Renal cortical epithelial cell (primary cell): ENCODE data around the gene DDX55. TPM values are rescaled to one million over a fixed set of nuclear protein-coding genes. Genes with fewer than 3 reads are reported as not detected.
"Not testable (repeated sequence)": the region's sequence is repeated elsewhere in the genome, so short reads cannot be mapped to it uniquely, and the experiment has no call there.

Experiments
- DNase-seq: peaks from one replicate; pipeline ENCODE4 v3.0.0-alpha.2; 2011; ENCODE audit warnings: low read depth
- total RNA-seq: library from RNA; depleted of rRNA; stranded (reverse); fragments of >200 nt; gene quantifications from 2 replicates; pipeline ENCODE4 v1.2.3, GENCODE V29; 2014

Gene DDX55, protein sequence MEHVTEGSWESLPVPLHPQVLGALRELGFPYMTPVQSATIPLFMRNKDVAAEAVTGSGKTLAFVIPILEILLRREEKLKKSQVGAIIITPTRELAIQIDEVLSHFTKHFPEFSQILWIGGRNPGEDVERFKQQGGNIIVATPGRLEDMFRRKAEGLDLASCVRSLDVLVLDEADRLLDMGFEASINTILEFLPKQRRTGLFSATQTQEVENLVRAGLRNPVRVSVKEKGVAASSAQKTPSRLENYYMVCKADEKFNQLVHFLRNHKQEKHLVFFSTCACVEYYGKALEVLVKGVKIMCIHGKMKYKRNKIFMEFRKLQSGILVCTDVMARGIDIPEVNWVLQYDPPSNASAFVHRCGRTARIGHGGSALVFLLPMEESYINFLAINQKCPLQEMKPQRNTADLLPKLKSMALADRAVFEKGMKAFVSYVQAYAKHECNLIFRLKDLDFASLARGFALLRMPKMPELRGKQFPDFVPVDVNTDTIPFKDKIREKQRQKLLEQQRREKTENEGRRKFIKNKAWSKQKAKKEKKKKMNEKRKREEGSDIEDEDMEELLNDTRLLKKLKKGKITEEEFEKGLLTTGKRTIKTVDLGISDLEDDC
- total RNA-seq, result 14.1 and 18.1 TPM in 2 replicates

GRCh38 chr12:123601602-123602489, at the start of gene DDX55:
DDX55 (plus strand) TSS chr12:123602099; CDS start chr12:123602149, 50 bp downstream.
- peak; percentile 48 for DNase-seq

DNA sequence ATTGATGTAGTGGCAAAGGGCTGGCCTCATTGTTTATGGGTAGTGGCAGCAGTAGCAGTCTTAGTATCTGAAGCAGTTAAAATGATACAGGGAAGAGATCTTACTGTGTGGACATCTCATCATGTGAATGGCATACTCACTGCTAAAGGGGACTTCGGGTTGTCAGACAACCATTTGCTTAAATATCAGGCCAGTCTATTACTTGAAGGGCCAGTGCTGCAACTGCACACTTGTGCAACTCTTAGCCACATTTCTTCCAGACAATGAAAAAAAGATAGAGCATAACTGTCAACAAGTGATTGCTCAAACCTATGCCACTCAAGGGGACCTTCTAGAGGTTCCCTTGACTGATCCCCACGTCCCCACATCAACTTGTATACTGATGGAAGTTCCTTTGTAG, 47.8 kb upstream of the DDX55 start:
- DNase-seq, result not testable (repeated sequence)

DNA sequence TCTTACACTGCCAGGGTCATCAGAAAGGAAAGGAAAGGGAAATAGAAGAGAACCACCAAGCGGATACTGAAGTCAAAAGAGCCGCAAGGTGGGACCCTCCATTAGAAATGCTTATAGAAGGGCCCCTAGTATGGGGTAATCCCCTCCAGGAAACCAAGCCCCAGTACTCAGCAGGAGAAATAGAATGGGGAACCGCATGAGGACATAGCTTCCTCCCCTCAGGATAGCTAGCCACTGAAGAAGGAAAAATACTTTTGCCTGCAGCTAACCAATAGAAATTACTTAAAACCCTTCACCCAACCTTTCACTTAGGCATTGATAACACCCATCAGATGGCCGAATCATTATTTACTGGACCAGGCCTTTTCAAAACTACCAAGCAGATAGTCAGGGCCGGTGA, 47.1 kb upstream of the DDX55 start:
- DNase-seq, result not testable (repeated sequence)

- DNase-seq, result not testable (repeated sequence)
Observed at GRCh38 chr12:123558487-123558886, 43.4 kb upstream of the DDX55 start.

GRCh38 chr12:123559468-123559867, 42.4 kb upstream of the DDX55 start:
- DNase-seq, result no peak

- peak; percentile 61 for DNase-seq
Observed at GRCh38 chr12:123571343-123571813, 30.5 kb upstream of the DDX55 start.

DNA sequence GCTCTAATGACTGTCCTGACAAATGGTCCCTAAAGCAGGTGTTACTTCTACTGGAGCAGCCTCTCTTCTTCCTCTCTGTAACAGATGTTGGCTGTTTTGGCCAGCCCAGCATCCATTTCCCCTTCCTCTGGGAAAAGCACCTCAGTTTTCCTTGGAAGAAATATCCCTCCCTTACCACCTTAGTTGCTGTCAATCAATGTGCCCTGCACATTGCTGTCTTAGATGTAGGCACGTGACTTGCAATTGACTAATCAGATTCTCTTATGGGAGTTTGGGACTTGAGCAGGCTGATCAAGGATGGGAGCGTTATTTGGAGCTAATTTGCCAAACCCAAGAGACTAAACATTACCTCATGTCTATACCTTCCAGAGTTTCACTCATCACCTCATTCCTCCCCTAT, 29.5 kb upstream of the DDX55 start:
- no peak for DNase-seq

- no peak for DNase-seq
Observed at GRCh38 chr12:123573870-123574269, 28.0 kb upstream of the DDX55 start.

DNA sequence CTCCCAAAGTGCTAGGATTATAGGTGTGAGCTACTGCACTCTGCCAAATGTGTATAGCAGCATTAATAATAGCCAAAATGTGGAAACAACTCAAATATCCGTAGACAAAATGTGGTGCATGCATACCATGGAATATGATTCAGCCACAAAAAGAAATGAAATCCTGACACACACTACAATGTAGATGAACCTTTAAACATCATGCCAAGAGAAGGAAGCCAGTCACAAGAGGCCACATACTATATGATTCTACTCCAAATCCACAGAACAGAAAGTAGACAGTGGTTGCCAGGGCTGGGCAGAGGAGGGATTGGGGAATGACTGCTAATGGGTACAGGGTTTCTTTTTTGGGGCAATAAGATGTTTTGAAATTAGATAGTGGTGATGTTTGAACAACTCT, 25.3 kb upstream of the DDX55 start:
- no peak for DNase-seq

GRCh38 chr12:123578243-123578642, 23.7 kb upstream of the DDX55 start:
- no peak for DNase-seq

DNA sequence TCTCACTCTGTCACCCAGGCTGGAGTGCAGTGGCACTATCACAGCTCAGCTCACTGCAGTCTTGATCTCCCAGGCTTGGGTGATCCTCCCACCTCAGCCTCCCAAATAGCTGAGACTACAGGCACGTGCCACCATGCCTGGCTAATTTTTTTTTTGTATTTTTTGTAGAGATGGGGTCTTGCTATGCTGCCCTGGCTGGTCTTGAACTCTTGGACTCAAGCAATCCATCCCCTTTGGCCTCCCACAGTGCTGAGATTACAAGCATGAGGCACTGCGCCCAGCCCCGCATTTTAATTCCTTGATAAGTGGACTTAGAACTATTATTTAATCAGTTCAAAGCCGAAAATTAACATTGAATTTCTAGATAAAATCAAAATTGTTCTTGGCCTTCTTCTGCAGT, 23.1 kb upstream of the DDX55 start:
- DNase-seq, result not testable (repeated sequence)

GRCh38 chr12:123580772-123581171, 21.1 kb upstream of the DDX55 start:
- no peak for DNase-seq

DNA sequence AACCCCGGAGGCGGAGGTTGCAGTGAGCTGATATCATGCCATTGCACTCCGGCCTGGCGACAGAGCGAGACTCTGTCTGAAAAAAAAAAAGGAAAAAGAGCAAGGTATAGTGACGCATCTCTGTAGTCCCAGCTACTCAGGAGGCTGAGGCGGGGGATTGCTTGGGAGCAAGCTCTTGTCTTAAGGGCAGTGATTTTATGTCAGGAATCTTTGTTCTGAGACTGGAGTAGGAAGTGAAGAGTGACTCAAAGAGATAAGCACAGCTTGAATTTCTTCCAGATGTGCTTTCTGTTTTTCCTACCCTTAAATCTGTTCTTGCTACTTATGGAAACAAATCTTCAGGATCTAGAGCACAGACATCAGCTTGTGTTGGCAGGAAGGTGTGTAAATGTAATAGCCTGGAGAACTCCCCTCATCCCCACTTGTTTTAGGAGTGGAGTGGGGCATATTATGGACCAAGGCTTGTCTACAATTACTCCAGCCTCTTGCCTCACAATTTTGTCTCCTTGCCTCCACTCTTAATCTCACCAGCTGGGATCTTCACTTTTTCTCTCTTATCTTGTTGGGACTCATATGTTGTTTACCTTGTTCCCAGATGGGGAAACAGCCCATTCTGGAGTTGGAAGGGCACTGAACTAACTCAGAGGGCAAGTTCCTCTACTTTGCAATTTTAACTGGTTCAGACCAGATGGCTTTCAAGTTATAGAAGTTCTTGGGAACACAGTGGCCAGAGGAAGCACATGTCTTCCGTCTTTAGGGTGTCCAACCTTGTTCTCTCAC, 10.0 kb upstream of the DDX55 start:
- no peak for DNase-seq

- peak; percentile 28 for DNase-seq
Observed at GRCh38 chr12:123595729-123596128, 6.2 kb upstream of the DDX55 start.

GRCh38 chr12:123597100-123597499, 4.8 kb upstream of the DDX55 start:
- no peak for DNase-seq

- DNase-seq, result no peak
Observed at GRCh38 chr12:123598522-123598921, 3.4 kb upstream of the DDX55 start.

DNA sequence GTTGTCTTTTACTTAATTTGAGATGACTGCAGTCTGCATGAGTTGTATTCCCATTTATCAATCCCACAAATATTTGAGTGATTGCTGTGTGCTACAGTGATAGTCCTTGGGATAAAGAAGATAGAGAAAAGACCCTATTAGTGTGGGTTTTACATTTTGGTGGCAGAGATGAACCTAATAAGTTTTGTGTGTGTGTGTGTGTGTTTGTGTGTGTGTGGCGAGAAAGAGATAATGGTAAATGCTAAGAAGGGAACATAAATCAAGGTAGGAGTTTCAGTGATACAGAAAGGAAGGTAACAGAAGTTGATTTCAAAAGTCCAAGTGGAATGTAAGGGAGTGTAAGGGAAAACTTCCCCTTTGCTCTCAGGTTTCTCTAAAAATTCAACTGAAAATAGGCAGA, 2.6 kb upstream of the DDX55 start:
- no peak for DNase-seq

DNA sequence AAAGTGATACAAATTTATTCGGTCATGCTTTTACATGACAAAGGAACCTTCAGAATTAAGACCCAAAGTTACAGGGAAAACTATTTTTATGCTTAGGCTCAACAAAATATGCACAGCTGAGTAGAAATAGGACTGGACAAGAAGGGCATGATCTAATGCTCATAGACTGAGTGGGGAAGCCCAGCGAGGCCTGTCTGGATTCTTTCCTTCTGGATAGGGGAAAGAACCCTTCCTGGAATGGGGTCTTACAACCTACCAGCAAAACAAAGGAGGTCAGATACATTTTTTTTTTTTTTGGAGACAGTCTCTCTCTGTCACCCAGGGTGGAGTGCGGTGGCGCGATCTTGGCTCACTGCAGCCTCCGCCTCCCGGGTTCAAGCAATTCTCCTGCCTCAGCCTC, 2.2 kb upstream of the DDX55 start:
- DNase-seq, result no peak

DNA sequence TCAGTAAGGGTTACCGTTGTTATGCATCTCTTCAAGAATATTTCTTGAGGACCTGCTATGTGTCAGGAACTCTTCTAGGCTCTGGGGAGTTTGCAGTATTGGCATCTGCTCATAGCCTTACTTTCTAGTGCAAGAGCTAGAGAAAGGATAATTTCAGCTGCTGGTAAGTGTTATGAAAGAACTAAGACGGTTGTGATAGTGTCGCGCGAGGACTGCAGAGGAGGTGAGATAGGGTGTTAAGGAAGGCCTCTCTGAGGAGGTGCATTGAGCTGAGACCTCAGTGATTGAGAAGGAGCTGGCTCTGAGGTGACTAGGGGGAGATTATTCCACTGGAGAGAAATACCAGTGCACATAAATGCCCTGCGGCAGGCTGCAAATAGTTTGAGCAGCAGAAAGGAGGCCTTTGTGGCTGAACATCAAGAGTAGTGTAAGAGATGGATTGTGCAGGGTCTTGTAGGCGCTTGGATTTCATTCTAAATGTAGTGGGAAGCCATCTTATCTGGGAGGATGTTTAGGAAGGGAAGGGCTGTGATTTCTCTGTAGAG, 824 bp downstream of the DDX55 start:
- DNase-seq, result peak; percentile 14

GRCh38 chr12:123603495-123603894, 1.6 kb downstream of the DDX55 start:
- DNase-seq, result not testable (repeated sequence)

GRCh38 chr12:123607756-123608155, 5.9 kb downstream of the DDX55 start:
- no peak for DNase-seq
